Muscle of leg (tissue), 11 donors: ENCODE measurements around the gene PPP2R2B. TPM values are rescaled to one million over a fixed set of nuclear protein-coding genes. Genes with fewer than 3 reads are reported as not detected.

Experiments used
- DNase-seq: peaks from one replicate; pipeline ENCODE4 v3.0.0; 2013
- H3K27ac ChIP-seq: one replicate; pipeline ENCODE4 v1.5.1; 2013; ENCODE audit warnings: mild to moderate bottlenecking, low read length, control low read depth
- H3K27me3 ChIP-seq: one replicate; pipeline ENCODE4 v1.6.1; 2013; ENCODE audit warnings: low read length; ENCODE audit not compliant: control insufficient read depth, insufficient read depth
- H3K36me3 ChIP-seq: one replicate; pipeline ENCODE4 v1.6.1; 2013; ENCODE audit warnings: low read length; ENCODE audit not compliant: control insufficient read depth, insufficient read depth
- H3K4me1 ChIP-seq: one replicate; pipeline ENCODE4 v1.6.1; 2013; ENCODE audit warnings: low read length; ENCODE audit not compliant: control insufficient read depth, insufficient read depth
- H3K4me3 ChIP-seq: one replicate; pipeline ENCODE4 v1.5.1; 2013; ENCODE audit warnings: low read length, control low read depth
- H3K9me3 ChIP-seq: replicated peaks from 2 replicates; pipeline ENCODE4 v1.6.1; 2013; ENCODE audit warnings: low read depth, low read length; ENCODE audit not compliant: control insufficient read depth
- WGBS: methylation state at CpG from one replicate; pipeline ENCODE4 v1.1.5; 2013; ENCODE audit warnings: missing lambda C conversion rate; ENCODE audit not compliant: insufficient coverage; 5-methylcytosine and 5-hydroxymethylcytosine counted together
- polyA plus RNA-seq, 8 donors: library from polyadenylated mRNA; unstranded; fragments of 120-200 nt; gene quantifications; one replicate each; pipeline versions ENCODE4 v1.2.1 to v1.2.3, GENCODE V29; 2013; ENCODE audit warnings: inconsistent platforms in 1 of 8, low replicate concordance in 1 of 8; ENCODE audit not compliant: insufficient read length in 8 of 8, insufficient read depth in 1 of 8
- total RNA-seq: library from RNA; stranded (reverse); fragments of 120-200 nt; gene quantifications from one replicate; pipeline ENCODE4 v1.2.4, GENCODE V29; 2013

PPP2R2B gene
- total and polyA plus RNA-seq, 9 donors, result 0.63 to 4.2 (median 1.5) TPM

DNA sequence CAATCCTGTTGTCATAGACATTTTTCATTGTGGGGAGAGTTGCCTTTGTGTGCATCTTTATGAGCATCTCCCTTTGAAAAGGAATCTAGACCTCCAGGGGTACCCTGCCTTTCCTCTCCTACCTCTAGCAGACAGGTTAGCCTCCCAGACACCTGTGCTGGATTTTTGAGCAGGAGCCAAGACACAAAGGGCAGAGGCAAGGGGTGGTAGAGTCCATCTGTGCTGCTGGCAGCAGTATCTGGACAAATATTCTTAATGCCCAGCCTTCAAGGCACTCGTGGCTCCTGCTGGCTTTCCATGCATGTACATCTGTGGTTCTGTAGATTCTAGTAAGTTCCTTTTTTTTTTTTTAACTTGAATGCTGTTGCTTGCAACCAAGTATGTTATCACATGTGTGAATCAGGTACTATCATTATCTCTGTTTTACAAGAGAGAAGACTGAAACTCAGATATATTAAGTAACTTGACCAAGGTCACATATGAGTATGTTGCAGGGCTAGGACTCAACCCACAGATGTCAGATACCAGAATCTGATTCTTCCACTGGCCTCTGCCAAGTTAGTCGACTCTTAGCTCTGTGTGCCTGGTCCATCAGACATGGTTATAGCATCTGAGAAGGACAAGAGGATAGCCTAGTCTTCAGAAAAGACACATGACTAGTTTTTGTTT is 329.6 kb downstream of the PPP2R2B start:
- DNase-seq, result no peak
- no peak overlapping the region for H3K27ac ChIP-seq
- no peak overlapping the region for H3K4me3 ChIP-seq
- no peaks in the 10 kb centered on the region for H3K4me1 ChIP-seq
- no CpG with 5 or more reads among the region's 2 CpGs for WGBS
- H3K36me3 ChIP-seq, result no peaks in the 10 kb centered on the region
- peaks cover 2% of the 10 kb centered on the region for H3K27me3 ChIP-seq
- no peaks in the 10 kb centered on the region for H3K9me3 ChIP-seq

DNA sequence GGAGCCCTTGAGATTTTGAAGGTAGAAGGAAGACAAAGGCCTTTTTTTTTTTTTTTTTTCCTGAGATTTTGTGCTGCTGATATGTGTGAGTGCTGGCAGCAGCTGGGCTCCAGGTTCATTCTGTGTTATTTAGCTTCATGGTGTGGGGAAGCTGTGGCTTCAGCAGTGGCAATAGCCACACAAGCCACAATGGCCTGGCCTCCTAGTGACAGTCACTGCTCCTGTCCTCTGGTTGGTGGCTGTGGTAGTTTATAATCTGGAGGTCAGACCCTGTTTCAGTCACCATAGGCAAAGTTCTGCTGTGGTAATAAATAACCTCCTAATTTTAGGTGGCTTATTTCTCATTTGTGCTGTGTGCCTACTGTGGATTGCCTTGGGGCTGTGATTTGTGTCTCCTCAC is 334.3 kb downstream of the PPP2R2B start:
- Histone ChIP-seq H3K27ac (no peak overlapping the region), H3K36me3 (no peaks in the 10 kb centered on the region), H3K4me1 (no peaks in the 10 kb centered on the region), H3K4me3 (no peak overlapping the region), H3K9me3 (no peaks in the 10 kb centered on the region), H3K27me3 (peaks cover 2% of the 10 kb centered on the region)
- DNase-seq, result no peak

DNA sequence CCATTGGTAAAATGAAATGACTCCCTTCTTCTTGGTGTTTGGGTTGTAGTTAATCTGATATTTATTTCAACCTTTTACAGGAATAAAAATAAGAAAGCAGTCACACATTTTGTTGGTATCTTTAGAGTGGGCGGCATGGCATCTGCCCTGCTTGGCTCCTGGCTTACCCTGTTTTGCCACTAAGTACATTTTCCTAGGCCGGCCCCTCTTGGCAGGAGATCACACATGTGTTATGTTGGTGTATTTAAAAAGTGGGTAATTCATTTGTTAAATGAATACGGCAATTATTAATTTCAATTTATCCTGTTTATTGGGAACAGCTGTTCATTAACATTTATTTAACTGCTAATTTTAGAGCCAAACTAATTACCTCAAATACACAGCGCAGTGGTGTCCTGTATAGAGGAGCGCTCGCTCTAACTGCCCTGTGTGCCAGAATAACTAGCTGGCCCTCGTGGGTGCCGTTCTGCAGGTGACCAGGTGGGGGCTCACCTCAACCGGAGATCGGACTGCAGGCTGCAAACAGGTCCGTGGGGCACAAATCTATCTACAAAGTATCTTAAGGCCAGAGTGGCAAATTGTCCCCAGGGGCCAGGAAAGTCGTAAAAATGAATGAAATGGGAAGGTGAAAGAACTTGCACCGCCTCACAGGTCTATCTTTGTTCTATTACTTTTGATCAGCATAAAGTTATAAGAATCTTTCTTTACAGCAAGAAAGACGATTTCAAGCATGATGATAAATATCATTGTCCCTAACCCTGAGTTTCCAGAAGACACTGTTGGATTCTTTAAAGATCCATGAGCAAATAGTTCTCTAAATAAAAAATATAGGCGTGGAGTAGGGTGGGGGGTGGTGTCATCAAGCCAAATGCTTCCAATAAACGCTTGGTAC is 336.4 kb downstream of the PPP2R2B start:
- Histone ChIP-seq H3K4me1 (no peaks in the 10 kb centered on the region), H3K27ac (no peak overlapping the region), H3K4me3 (no peak overlapping the region), H3K36me3 (no peaks in the 10 kb centered on the region), H3K9me3 (no peaks in the 10 kb centered on the region), H3K27me3 (peaks cover 2% of the 10 kb centered on the region)
- peak; percentile 49 for DNase-seq
- 43% methylated on average over 3 of the region's 16 CpGs for WGBS

DNA sequence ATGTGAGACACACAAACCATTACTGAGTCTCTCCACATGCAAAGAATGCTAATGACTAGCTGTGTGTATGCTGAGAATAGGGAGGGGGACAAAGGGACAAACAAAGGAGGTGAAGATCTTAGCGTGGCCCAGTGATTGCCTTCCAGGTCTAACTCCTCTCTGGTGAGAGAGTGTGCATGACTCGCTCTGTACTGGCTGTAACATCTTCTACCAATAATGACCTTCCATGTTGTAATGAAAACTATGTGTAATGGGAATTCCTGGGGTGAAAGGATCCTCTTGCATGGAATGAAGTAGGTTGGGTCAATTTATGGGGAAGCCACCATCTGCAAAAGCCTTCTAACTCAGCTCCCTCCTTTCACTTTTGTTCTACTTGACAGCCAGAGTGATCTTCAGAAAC is 338.1 kb downstream of the PPP2R2B start:
- H3K4me1 ChIP-seq, result no peaks in the 10 kb centered on the region
- no peaks in the 10 kb centered on the region for H3K9me3 ChIP-seq
- H3K27me3 ChIP-seq, result peaks cover 2% of the 10 kb centered on the region
- no peak for DNase-seq
- no peak overlapping the region for H3K4me3 ChIP-seq
- no peak overlapping the region for H3K27ac ChIP-seq
- WGBS, result no CpG with 5 or more reads among the region's 2 CpGs
- no peaks in the 10 kb centered on the region for H3K36me3 ChIP-seq

DNA sequence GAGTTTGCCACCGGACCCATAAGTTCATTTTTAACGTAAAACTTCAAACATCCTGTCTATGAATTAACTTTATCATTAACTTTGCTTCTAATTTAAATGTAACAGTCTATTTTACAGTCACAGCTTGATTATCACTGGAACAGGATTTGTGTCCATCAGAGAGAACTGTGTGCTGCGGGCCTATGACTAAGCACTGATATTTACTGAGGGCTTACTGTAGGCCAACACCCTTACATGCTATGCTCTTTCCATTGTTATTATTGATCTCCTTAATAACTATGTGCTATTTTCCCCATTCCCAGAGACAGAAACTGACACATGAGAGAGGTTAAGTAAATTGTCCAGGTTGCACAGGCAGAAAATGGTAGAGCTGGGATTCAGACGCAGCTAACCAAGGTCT is 338.6 kb downstream of the PPP2R2B start:
- Histone ChIP-seq H3K4me1 (no peaks in the 10 kb centered on the region), H3K27me3 (peaks cover 2% of the 10 kb centered on the region), H3K27ac (no peak overlapping the region), H3K36me3 (no peaks in the 10 kb centered on the region), H3K4me3 (no peak overlapping the region), H3K9me3 (no peaks in the 10 kb centered on the region)
- no peak for DNase-seq
- WGBS, result no CpG with 5 or more reads among the region's 4 CpGs

DNA sequence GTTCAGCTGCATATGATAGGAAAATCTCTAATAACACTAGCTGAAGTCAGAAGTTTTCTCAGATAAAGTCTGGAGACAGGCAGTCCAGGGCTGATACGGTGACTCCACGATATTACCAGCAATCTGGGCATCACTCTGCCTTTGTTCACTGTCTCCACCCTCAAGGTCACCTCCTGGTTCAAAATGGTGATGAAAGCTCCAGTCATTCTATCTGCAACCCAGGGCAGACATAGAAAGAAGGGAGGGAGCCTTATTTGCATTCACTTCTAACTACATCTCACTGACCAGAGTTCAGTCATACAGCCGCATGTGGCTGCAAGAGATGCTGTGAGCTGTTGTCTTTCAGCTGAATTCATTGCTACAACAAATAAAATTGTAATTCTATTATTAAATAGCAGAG is 340.1 kb downstream of the PPP2R2B start:
- no peak for DNase-seq
- Histone ChIP-seq H3K9me3 (no peaks in the 10 kb centered on the region), H3K27ac (no peak overlapping the region), H3K27me3 (peaks cover 2% of the 10 kb centered on the region), H3K36me3 (no peaks in the 10 kb centered on the region), H3K4me3 (no peak overlapping the region), H3K4me1 (no peaks in the 10 kb centered on the region)
- WGBS, result no CpG with 5 or more reads among the region's 3 CpGs

DNA sequence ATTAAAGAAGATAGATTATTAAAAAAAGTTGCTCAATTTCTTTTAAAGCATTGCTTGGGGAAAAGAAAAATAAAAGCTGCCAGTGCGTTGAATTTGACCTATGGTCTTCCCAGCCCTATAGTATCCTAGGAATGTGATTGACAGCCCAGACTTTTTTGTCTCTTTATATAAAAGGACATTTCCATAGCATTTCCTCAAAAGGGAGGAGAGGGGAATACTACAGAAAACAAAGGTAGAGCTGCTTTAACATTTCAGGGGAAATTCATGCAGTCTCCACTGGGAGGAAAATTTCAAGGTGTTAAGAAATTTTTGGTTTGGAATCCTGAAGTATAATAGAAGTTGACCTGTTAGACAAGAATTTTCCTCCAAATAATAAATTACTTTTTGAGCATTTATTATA is 344.7 kb downstream of the PPP2R2B start:
- H3K27me3 ChIP-seq, result no peaks in the 10 kb centered on the region
- H3K9me3 ChIP-seq, result no peaks in the 10 kb centered on the region
- WGBS, result no CpG with 5 or more reads among the region's 1 CpG
- H3K4me3 ChIP-seq, result no peak overlapping the region
- DNase-seq, result no peak
- no peak overlapping the region for H3K27ac ChIP-seq
- no peaks in the 10 kb centered on the region for H3K36me3 ChIP-seq
- H3K4me1 ChIP-seq, result no peaks in the 10 kb centered on the region

DNA sequence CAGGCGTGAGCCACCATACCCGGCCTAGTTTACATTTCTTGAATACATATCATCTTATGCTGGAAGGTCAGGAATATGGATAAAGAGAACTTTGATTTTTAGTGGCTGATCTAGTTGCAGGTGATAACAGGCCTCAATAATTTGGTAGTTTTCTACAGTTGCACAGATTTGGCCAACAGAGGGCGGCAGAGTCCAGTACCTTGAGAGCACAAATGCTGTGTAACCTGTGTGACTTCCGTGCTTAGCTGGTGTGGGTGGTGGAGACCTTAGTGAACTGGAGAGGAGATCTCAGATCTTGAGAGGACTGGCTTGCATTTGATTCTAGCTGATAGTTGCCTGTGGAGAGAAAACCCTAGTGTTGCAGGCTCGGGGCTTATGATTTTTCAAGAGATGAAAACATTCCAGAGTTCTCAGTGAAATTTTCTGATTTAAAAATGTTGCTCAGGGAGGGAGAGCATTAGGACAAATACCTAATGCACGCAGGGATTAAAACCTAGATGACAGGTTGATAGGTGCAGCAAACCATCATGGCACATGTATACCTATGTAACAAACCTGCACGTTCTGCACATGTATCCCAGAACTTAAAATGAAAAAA is 345.2 kb downstream of the PPP2R2B start:
- DNase-seq, result peak; percentile 58
- no peaks in the 10 kb centered on the region for H3K36me3 ChIP-seq
- no peak overlapping the region for H3K4me3 ChIP-seq
- H3K4me1 ChIP-seq, result no peaks in the 10 kb centered on the region
- no peaks in the 10 kb centered on the region for H3K27me3 ChIP-seq
- no peak overlapping the region for H3K27ac ChIP-seq
- WGBS, result 11% methylated on average over 3 of the region's 7 CpGs
- no peaks in the 10 kb centered on the region for H3K9me3 ChIP-seq
